ENCODE results near the gene LPIN1. TPM values are rescaled to one million over a fixed set of nuclear protein-coding genes. Genes with fewer than 3 reads are reported as not detected.

Gene LPIN1
- total and polyA plus RNA-seq, 2 of the 13 experiments (the other 11 are each of a cell fraction or from before 2014, with no cell fraction given): 9.7 to 19.4 TPM

GRCh38 chr2:11809586-11810236, 63.3 kb downstream of the LPIN1 start (continued):
- TF ChIP-seq ZMAT5 (CRISPR knock-in tag; IDR thresholded peaks at IDR 0.05; ENCODE audit: borderline replicate concordance, low read depth) (no peak), KLF16 (CRISPR knock-in tag; IDR thresholded peaks at IDR 0.05) (no peak), NR2F6 (IDR thresholded peaks at IDR 0.05) (peak; percentile 83), NR2F6 (CRISPR knock-in tag; IDR thresholded peaks at IDR 0.05) (peak; percentile 90), NR2C2 (CRISPR knock-in tag; IDR thresholded peaks at IDR 0.05; ENCODE audit: borderline replicate concordance) (0 out of 2 replicates have a peak, but pooled peaks have one; percentile 24), EHMT2 (IDR thresholded peaks at IDR 0.05; ENCODE audit: borderline replicate concordance, low read depth, low read length) (no peak), ZNF788 (CRISPR knock-in tag; IDR thresholded peaks at IDR 0.05; ENCODE audit: borderline replicate concordance) (no peak), POGK (CRISPR knock-in tag; conservative IDR thresholded peaks at IDR 0.05) (peak; percentile 61; the same call in 1 of the 2 replicates), KLF12 (CRISPR knock-in tag; IDR thresholded peaks at IDR 0.05; ENCODE audit: borderline replicate concordance) (no peak), REST (IDR thresholded peaks at IDR 0.05; ENCODE audit: borderline replicate concordance in 1 of 2, low read depth in 1 of 2, low read length in 2 of 2) (peak; percentile 41 to 91), RXRA (CRISPR knock-in tag; IDR thresholded peaks at IDR 0.05) (0 out of 2 replicates have a peak, but pooled peaks have one; percentile 24), CBX5 (CRISPR knock-in tag; IDR thresholded peaks at IDR 0.05; ENCODE audit: borderline replicate concordance) (peak; percentile 30; the same call in 1 of the 2 replicates), TCF12 (IDR thresholded peaks at IDR 0.05) (no peak), TCF12 (CRISPR knock-in tag; IDR thresholded peaks at IDR 0.05) (no peak), ZNF740 (CRISPR knock-in tag; IDR thresholded peaks at IDR 0.05) (peak; percentile 84), MED1 (CRISPR knock-in tag; IDR thresholded peaks at IDR 0.05) (peak; percentile 29; the same call in 1 of the 2 replicates), ZNF367 (CRISPR knock-in tag; IDR thresholded peaks at IDR 0.05; ENCODE audit: borderline replicate concordance) (no peak), ARID4A (CRISPR knock-in tag; IDR thresholded peaks at IDR 0.05; ENCODE audit: borderline replicate concordance) (0 out of 2 replicates have a peak, but pooled peaks have one; percentile 30), MAFK (conservative IDR thresholded peaks at IDR 0.05 in 1 of 2, IDR thresholded peaks at IDR 0.05 in 1 of 2; ENCODE audit: low read length in 2 of 2) (peak; percentile 52 to 54; a peak in 3 of 4 replicates)
